GM10266 (cell line): Measurements from ENCODE around the gene MTLN.
"Not testable (repeated sequence)": the region's sequence is repeated elsewhere in the genome, so short reads cannot be mapped to it uniquely, and the experiment has no call there.

Experiments
- DNase-seq: peaks from one replicate; pipeline ENCODE4 v3.0.0; 2012; ENCODE audit errors: extremely low spot score
- TF ChIP-seq, protein P1 (sequence below): IDR thresholded peaks from 2 replicates; pipeline ENCODE4 v1.5.1; 2012; ENCODE audit warnings: mild to moderate bottlenecking, low read depth; ENCODE audit not compliant: control insufficient read depth, insufficient read depth; ENCODE audit errors: missing control alignments

Gene MTLN

DNA sequence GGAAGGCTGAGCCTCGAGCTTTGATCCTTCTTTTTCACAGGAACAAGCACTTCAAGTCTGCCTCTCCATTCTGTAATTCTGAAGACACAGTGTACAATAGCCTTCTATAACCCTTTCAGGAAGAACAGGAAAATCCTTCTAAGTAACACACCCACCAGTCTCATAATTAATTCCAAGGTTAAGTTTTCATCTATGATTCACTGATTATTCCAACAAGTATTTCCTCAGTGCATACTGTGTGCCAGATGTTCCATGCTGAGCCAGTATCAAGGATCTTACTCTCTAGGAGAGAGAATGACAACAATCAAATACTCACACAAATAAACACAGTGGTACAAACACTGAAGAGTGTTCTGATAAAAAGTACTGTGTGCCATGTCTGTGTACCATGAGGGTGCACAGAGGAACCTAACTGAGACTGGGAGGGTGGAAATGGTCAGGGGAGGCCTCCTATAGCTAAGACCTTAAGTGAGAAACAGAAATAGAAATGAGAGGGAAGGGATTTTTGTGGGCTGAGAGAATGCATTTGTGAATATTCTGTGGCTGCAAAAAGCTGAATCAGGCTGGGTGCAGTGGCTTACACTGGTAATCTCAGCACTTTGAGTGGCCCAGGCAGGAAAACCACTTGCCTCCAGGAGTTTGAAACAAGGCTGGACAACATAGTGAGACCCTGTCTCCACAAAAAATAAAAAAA, 7.3 kb upstream of the MTLN start:
- TF ChIP-seq, protein P1, sequence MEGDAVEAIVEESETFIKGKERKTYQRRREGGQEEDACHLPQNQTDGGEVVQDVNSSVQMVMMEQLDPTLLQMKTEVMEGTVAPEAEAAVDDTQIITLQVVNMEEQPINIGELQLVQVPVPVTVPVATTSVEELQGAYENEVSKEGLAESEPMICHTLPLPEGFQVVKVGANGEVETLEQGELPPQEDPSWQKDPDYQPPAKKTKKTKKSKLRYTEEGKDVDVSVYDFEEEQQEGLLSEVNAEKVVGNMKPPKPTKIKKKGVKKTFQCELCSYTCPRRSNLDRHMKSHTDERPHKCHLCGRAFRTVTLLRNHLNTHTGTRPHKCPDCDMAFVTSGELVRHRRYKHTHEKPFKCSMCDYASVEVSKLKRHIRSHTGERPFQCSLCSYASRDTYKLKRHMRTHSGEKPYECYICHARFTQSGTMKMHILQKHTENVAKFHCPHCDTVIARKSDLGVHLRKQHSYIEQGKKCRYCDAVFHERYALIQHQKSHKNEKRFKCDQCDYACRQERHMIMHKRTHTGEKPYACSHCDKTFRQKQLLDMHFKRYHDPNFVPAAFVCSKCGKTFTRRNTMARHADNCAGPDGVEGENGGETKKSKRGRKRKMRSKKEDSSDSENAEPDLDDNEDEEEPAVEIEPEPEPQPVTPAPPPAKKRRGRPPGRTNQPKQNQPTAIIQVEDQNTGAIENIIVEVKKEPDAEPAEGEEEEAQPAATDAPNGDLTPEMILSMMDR: no peak
- DNase-seq: no peak

DNA sequence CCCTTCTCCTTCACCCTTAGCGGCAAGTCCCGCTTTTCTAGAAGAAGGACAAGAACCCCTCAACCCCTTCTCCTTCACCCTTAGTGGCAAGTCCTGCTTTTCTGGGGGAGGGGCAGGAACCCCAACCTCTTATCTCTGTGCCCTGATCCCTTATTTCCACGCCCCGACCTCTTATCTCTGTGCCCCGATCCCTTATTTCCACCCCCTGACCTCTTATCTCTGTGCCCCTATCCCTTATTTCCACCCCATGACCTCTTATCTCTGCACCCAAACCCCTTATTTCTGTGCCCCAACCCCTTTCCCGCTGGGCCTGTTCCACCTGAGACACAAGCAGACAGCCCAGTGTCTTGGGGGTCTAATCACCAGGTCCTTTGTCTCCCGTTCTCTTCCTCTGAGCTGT, 6.5 kb upstream of the MTLN start:
- DNase-seq: not testable (repeated sequence)

DNA sequence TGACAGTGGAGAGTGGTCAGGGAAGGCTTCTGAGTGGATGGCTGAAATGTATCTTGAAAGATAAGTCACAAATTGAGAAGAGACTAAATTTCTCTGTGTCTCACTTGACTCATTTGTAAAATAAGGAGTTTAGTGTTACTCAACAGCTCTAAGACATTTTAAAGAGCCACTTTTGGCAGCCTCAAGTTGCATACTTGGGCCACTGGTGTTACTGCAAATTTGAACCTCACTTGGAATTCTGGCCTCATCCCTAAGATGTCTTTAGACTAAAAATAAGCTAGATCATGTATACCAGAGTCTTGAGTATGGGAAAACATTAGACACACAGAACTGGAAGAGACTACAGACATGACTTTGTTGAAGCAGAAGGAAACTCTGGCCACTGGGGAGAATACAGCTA, 4.5 kb upstream of the MTLN start:
- DNase-seq: no peak
- TF ChIP-seq, protein P1: no peak

DNA sequence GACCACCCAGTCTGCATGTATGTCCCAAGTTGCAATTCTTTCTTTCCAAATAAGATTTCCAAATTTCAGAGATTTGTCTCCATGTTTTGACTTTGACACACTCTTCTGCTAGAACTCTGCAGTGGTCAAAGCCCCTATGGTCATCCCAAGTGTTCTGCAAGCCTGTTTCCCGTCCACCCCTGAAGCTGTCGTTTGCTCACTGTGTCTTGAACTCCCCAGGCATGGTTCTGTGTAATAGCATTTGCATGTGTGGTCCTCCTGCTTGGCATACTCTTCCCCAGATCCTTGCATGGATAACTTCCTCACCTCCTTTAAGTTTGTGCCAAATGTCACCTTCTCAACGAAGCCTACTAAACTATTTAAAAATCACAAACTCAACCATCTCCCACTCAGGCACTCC, 3.9 kb upstream of the MTLN start:
- no peak for DNase-seq
- TF ChIP-seq, protein P1: no peak

DNA sequence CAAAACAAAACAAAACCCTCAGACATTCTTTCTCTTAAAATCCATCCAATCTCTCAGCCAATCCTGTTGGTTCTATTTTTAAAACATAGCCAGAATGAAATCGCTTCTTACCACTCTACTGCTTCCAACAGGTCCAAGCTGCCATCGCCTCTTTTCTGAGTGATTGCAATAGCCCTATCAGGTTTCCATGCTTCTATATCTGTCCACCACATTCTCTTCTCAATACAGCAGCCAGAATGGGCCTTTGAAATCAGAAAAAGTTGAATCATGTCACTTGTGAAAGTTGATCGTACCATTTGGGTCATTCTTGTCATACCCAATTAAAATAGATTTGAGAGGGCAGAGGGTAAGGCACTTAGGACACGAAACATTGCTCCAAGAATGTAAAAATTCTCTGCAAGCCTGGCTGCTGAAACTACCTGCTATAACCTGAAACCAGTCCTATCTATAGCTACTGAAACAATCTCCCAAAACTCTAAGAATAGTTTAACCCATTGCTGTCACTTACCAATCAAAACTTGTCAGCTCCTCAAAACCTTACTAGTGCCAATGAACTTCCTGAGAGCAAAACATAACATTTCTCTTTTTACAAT, 3.3 kb upstream of the MTLN start:
- TF ChIP-seq, protein P1: no peak
- DNase-seq: no peak

DNA sequence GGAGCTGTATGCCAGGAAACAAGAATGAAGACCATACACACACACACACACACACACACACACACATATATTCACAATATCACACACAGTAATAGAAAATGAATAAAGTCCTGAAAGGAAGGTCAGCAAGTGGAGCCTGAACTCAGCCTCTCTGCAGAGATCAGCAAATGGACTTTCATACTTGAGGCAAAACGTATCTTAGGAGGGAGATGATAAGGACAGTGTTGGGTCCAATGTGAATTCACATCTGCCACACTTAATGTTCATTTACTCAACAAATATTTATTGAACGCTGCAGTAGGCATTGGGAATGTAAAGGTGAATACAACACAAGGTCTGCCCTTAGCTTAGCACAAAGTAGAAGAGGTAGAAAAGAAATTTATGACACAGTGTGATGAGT, 2.7 kb upstream of the MTLN start:
- TF ChIP-seq, protein P1: no peak

DNA sequence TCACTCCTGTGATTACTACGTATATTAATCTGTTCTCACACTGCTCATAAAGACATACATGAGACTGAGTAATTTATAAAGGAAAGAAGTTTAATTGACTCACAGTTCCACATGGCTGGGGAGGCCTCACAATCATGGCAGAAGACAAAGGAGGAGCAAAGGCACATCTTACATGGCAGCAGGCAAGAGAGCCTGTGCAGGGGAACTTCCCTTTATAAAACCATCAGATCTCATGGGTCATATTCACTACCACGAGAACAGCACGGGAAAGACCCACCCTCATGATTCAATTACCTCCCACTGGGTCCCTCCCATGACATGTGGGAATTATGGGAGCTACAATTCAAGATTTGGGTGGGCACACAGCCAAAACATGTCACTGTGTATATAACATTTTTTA, 1.2 kb upstream of the MTLN start:
- not testable (repeated sequence) for DNase-seq

More for the DNA sequence above, 2.7 kb upstream of the MTLN start:
- DNase-seq: no peak

DNA sequence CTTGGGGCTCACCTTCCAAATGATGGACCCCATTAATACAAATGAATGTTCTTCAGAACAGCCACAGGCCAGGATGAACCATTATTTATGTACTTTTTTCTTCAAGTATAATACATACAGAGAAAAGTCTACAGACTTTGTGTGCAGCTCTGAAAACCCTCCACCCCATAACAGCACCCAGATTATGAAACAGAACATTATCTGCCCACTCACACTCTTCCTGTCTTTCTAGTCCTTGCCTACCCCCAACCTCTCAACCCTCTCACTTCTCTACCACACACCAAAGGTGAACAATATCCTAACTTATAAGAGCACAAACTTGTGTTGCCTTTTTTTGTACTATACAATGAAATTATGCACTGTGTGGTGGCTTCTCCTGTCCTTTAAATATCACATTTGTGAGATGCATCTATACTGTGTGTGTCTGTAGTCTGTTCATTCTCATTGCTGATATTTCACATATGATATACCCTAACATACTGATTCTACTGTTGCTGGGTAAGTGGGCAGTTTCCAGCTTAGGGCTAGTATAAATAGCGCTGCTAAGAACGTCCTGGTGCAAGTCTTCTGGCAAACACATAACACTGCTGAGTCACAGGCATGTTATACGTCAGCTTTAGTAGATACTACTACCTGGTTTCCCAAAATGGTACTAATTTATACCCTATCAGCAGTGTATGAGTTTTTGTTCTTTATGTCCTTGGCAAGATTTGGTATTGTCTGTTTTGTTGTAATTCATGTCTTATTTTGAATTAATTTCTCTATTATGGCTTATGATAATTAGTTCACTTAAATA, 6.5 kb downstream of the MTLN start:
- DNase-seq: no peak
- TF ChIP-seq, protein P1: no peak
